Measurements from ENCODE around the gene AOC2. TPM values are rescaled to one million over a fixed set of nuclear protein-coding genes. Genes with fewer than 3 reads are reported as not detected.
"Not testable (repeated sequence)": the region's sequence is repeated elsewhere in the genome, so short reads cannot be mapped to it uniquely, and the experiment has no call there.

Gene AOC2
- total RNA-seq, 6 experiments from 2014 or later, result 0.20 to 0.78 (median 0.41) TPM

GRCh38 chr17:42866216-42866615 lies 21.8 kb downstream of the AOC2 start:
- TF ChIP-seq CTCF (IDR thresholded peaks at IDR 0.05), result no peak
- H3K36me3 Mint-ChIP-seq (ENCODE audit: low read depth), result no peaks in the 10 kb centered on the region; the same call in 1 of the 2 replicates
- no peak overlapping the region for H3K4me3 Mint-ChIP-seq
- H3K27ac Mint-ChIP-seq, result no peak overlapping the region
- H3K27me3 Mint-ChIP-seq (ENCODE audit: insufficient read depth), result peaks cover 23% of the 10 kb centered on the region
- H3K9me3 Mint-ChIP-seq, result peaks cover 15% of the 10 kb centered on the region
- no peak for DNase-seq
- peaks cover 11% of the 10 kb centered on the region for H3K4me1 Mint-ChIP-seq (ENCODE audit: low read depth)

GRCh38 chr17:42866631-42867575 lies 22.5 kb downstream of the AOC2 start:
- H3K4me3 Mint-ChIP-seq, result no peak overlapping the region
- H3K4me1 Mint-ChIP-seq (ENCODE audit: low read depth), result peaks cover 11% of the 10 kb centered on the region
- no peak overlapping the region for H3K27ac Mint-ChIP-seq
- H3K9me3 Mint-ChIP-seq, result peaks cover 21% of the 10 kb centered on the region
- no peak for TF ChIP-seq CTCF (IDR thresholded peaks at IDR 0.05)
- no peak for DNase-seq
- H3K27me3 Mint-ChIP-seq (ENCODE audit: insufficient read depth), result peaks cover 29% of the 10 kb centered on the region
- peaks cover 6% of the 10 kb centered on the region for H3K36me3 Mint-ChIP-seq (ENCODE audit: low read depth)

GRCh38 chr17:42867694-42868261 lies 23.4 kb downstream of the AOC2 start:
- H3K4me3 Mint-ChIP-seq; DNase-seq; H3K36me3 Mint-ChIP-seq (ENCODE audit: low read depth); H3K27ac Mint-ChIP-seq: not testable (repeated sequence)
- Mint-ChIP-seq H3K27me3 (ENCODE audit: insufficient read depth) (peaks cover 30% of the 10 kb centered on the region), H3K9me3 (peaks cover 21% of the 10 kb centered on the region), H3K4me1 (ENCODE audit: low read depth) (peaks cover 11% of the 10 kb centered on the region)

- Mint-ChIP-seq H3K9me3 (peaks cover 21% of the 10 kb centered on the region), H3K4me3 (no peak overlapping the region), H3K36me3 (ENCODE audit: low read depth) (peaks cover 6% of the 10 kb centered on the region), H3K27ac (no peak overlapping the region), H3K4me1 (ENCODE audit: low read depth) (peaks cover 11% of the 10 kb centered on the region), H3K27me3 (ENCODE audit: insufficient read depth) (peaks cover 35% of the 10 kb centered on the region)
- DNase-seq, result no peak
- no peak for TF ChIP-seq CTCF (IDR thresholded peaks at IDR 0.05)
These were observed 24.0 kb downstream of the AOC2 start for GRCh38 chr17:42868338-42868737.

- H3K27ac Mint-ChIP-seq, result no peak overlapping the region
- H3K36me3 Mint-ChIP-seq (ENCODE audit: low read depth), result peaks cover 6% of the 10 kb centered on the region
- H3K4me1 Mint-ChIP-seq (ENCODE audit: low read depth), result no peaks in the 10 kb centered on the region
- H3K27me3 Mint-ChIP-seq (ENCODE audit: insufficient read depth), result peaks cover 43% of the 10 kb centered on the region
- H3K4me3 Mint-ChIP-seq, result no peak overlapping the region
- H3K9me3 Mint-ChIP-seq, result peaks cover 21% of the 10 kb centered on the region
- no peak for DNase-seq
- no peak for TF ChIP-seq CTCF (IDR thresholded peaks at IDR 0.05)
These were observed 27.3 kb downstream of the AOC2 start for GRCh38 chr17:42871647-42872046.
